K562 (cell line): Measurements from ENCODE around the gene ADIG. TPM values are rescaled to one million over a fixed set of nuclear protein-coding genes. Genes with fewer than 3 reads are reported as not detected.
A peak's percentile ranks its signal among the peaks of the same experiment; 100 is the strongest.

Experiments used
- ATAC-seq: fragments of 200-7000 bp; cut with Tn5 transposase; 3 replicates; pipeline ENCODE4 v1.9.1; 2020; ENCODE audit warnings: moderate library complexity
- BruUV-seq: library from RNA; stranded (reverse); fragments of 400-500 nt; replicated peaks from 2 replicates; lab custom pipeline; 2021; lab: Mats Ljungman, UMichigan
- CTCF ChIA-PET: fragments of 300-600 bp; formaldehyde crosslinking; extraction: SDS; loops from one replicate; lab custom pipeline; 2021; ENCODE audit warnings: low intra/inter-chr PET ratio; lab: Yijun Ruan, JAX
- POLR2A ChIA-PET: fragments of 300-600, 350-650 bp; sonication (Branson Sonifier 250); formaldehyde crosslinking; extraction: SDS; loops from one replicate; lab custom pipeline; 2021; ENCODE audit warnings: antibody characterized with exemption, inconsistent platforms; lab: Yijun Ruan, JAX
- DNase-seq, 4 experiments: peaks; one replicate each; pipeline versions ENCODE4 v3.0.0 to v3.0.0-alpha.2; 2011 to 2018; ENCODE audit warnings: low spot score in 3 of 4, mixed read lengths in 3 of 4; ENCODE audit errors: extremely low read depth in 1 of 4
- FAIRE-seq: peaks from 2 replicates; lab custom pipeline; 2011; peaks lifted over from hg19 to GRCh38; lab: Jason Lieb, UNC
- H2AFZ ChIP-seq: 2 replicates; pipeline ENCODE4 v1.6.0; 2011; ENCODE audit warnings: low read depth, low read length, control low read depth, inconsistent platforms
- H3K27ac ChIP-seq: fragments of 200-600 bp; 3 replicates; pipeline ENCODE4 v1.8.0; 2011; ENCODE audit warnings: low read depth, mild to moderate bottlenecking, control low read depth, inconsistent platforms, low read length, moderate library complexity, mixed read lengths; ENCODE audit errors: extremely low read depth
- H3K27me3 ChIP-seq, 2 experiments: fragments of 300-600 bp in 1 of 2; 2 replicates in 1 of 2; 3 replicates in 1 of 2; pipeline versions ENCODE4 v1.6.0 to v1.8.0; 2011; ENCODE audit warnings: inconsistent platforms in 2 of 2, low read length in 2 of 2, mild to moderate bottlenecking in 1 of 2, mixed read lengths in 1 of 2, moderate library complexity in 1 of 2; ENCODE audit not compliant: control insufficient read depth in 2 of 2, insufficient read depth in 2 of 2
- H3K36me3 ChIP-seq: fragments of 300-600 bp; 3 replicates; pipeline ENCODE4 v1.8.0; 2011; ENCODE audit warnings: mild to moderate bottlenecking, low read length, inconsistent platforms; ENCODE audit not compliant: control insufficient read depth, insufficient read depth
- H3K4me1 ChIP-seq, 2 experiments: fragments of 200-600 bp in 1 of 2; replicated peaks in 1 of 2; 2 replicates in 1 of 2; 3 replicates in 1 of 2; pipeline versions ENCODE4 v1.5.1 to v1.8.0; 2011; ENCODE audit warnings: inconsistent platforms in 2 of 2, low read length in 2 of 2, mild to moderate bottlenecking in 1 of 2, mixed read lengths in 1 of 2, moderate library complexity in 1 of 2; ENCODE audit not compliant: control insufficient read depth in 2 of 2, insufficient read depth in 2 of 2
- H3K4me2 ChIP-seq: 2 replicates; pipeline ENCODE4 v1.6.1; 2011; ENCODE audit warnings: low read length, control low read depth, inconsistent platforms, mixed read lengths; ENCODE audit not compliant: insufficient read depth
- H3K4me3 ChIP-seq: fragments of 200-600 bp; sonication (generic), shearing (Covaris generic); 2 replicates; pipeline ENCODE4 v1.5.1; 2016; ENCODE audit warnings: control low read depth, inconsistent platforms
- H3K79me2 ChIP-seq: fragments of 200-600 bp; 3 replicates; pipeline ENCODE4 v1.8.0; 2011; ENCODE audit warnings: low read length, inconsistent platforms; ENCODE audit not compliant: control insufficient read depth, insufficient read depth
- H3K9ac ChIP-seq, 2 experiments: 2 replicates each; pipeline versions ENCODE4 v1.6.0 to v1.6.1; 2011; ENCODE audit warnings: low read depth in 2 of 2, low read length in 2 of 2, control low read depth in 1 of 2, inconsistent platforms in 1 of 2, mild to moderate bottlenecking in 1 of 2, mixed read lengths in 1 of 2; ENCODE audit not compliant: insufficient read depth in 1 of 2
- H3K9me1 ChIP-seq: one replicate; pipeline ENCODE4 v1.6.0; 2011; ENCODE audit warnings: inconsistent platforms, mild to moderate bottlenecking, low read length, moderate library complexity; ENCODE audit not compliant: control insufficient read depth, insufficient read depth
- H3K9me3 ChIP-seq: replicated peaks from 2 replicates; pipeline ENCODE4 v1.5.1; 2011; ENCODE audit warnings: low read depth, low read length, inconsistent platforms; ENCODE audit not compliant: control insufficient read depth, insufficient read depth
- H4K20me1 ChIP-seq: replicated peaks from 2 replicates; pipeline ENCODE4 v1.6.1; 2011; ENCODE audit warnings: low read length, inconsistent platforms, mixed read lengths; ENCODE audit not compliant: control insufficient read depth, insufficient read depth
- CTBP1 ChIP-seq: fragments of 450-650 bp; IDR thresholded peaks from 2 replicates; pipeline ENCODE4 v1.6.1; 2016; ENCODE audit warnings: borderline replicate concordance
- FOXJ3 ChIP-seq: sonication (generic); formaldehyde crosslinking; IDR thresholded peaks from 2 replicates; pipeline ENCODE4 v1.4.0; 2020; ENCODE audit warnings: mild to moderate bottlenecking, missing genetic modification reagents
- NR3C1 ChIP-seq: sonication (generic); formaldehyde crosslinking; IDR thresholded peaks from 2 replicates; pipeline ENCODE4 v1.8.1; 2022; ENCODE audit warnings: missing genetic modification reagents
- PRDM10 ChIP-seq: fragments of 450-650 bp; IDR thresholded peaks from 2 replicates; pipeline ENCODE4 v1.6.1; 2018; ENCODE audit not compliant: partially characterized antibody
- RFX1 ChIP-seq: fragments of 450-650 bp; IDR thresholded peaks from 2 replicates; pipeline ENCODE4 v1.6.1; 2016; ENCODE audit warnings: mild to moderate bottlenecking, moderate library complexity
- ZNF57 ChIP-seq: fragments of 450-650 bp; formaldehyde crosslinking; IDR thresholded peaks from 2 replicates; pipeline ENCODE4 v1.4.0; 2020; ENCODE audit warnings: mild to moderate bottlenecking, moderate library complexity
- WGBS: fragments of 100-300 bp; shearing (Covaris generic); methylation state at CpG from one replicate; pipeline ENCODE4 v1.1.6; 2016; ENCODE audit warnings: low coverage, mixed read lengths; ENCODE audit not compliant: insufficient coverage; ENCODE audit errors: missing lambda C conversion rate; 5-methylcytosine and 5-hydroxymethylcytosine counted together
- in situ Hi-C: fragments of 300-500 bp; cut with MboI; formaldehyde crosslinking; loops from 4 replicates; pipeline ENCODE4 v1.15.0; 2018; ENCODE audit warnings: inconsistent platforms, mixed read lengths
- intact Hi-C: fragments of 100-400 bp; cut with micrococcal nuclease; formaldehyde crosslinking; loops from 2 replicates; pipeline ENCODE4 v1.14.2; 2022
- polyA plus RNA-seq, 8 experiments: library from polyadenylated mRNA; depleted of rRNA in 4 of 8; stranded (reverse) in 5 of 8; unstranded in 3 of 8; fragments of >200 nt; fragmentation: Nextera tagmentation in 2 of 8; fragmentation: Illumina TruSeq in 1 of 8; extraction: Ambion mirVana in 2 of 8; extraction: Trizol in 1 of 8; gene quantifications; 2 replicates each; pipeline versions ENCODE4 v1.2.1 to v1.2.3, GENCODE V29; 2011 to 2014; ENCODE audit warnings: inconsistent platforms in 1 of 8, missing spikeins in 1 of 8
- total RNA-seq, 7 experiments: library from RNA; depleted of rRNA in 6 of 7; stranded (reverse); fragments of >200 nt in 6 of 7; fragmentation: Illumina TruSeq in 2 of 7; extraction: Trizol in 2 of 7; gene quantifications; 2 replicates each; pipeline versions ENCODE4 v1.2.1 to v1.2.3, GENCODE V29; 2011 to 2021; ENCODE audit warnings: low replicate concordance in 1 of 7
- TF ChIP-seq, protein P1 (sequence below): fragments of 250-450 bp; sonication (Bioruptor Pico); IDR thresholded peaks from 2 replicates; pipeline ENCODE4 v1.4.0; 2020

Gene ADIG
- total and polyA plus RNA-seq, 9 of the 15 experiments (the other 6 are each of a cell fraction or from before 2014, with no cell fraction given) = not detected

DNA sequence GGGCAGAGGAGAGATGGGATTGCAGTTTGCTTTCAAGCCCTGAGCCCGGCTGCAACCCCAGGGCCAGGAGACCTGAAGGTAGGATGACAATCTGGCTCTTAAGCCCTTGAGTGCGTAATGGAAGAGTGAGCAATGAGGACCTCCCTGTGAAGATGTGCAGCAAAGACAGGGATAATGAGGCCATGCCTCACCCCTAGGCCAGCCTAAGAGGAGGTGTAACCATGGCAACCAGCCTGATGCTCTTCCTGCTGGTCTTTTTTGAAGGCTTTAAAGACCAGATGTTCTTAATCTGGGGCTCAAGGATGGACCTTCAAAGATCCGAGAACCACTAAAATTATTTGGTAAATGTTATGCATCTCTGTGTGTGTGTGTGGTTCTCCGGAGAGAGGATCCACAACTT is 28.8 kb downstream of the ADIG start:
- H2AFZ ChIP-seq = no peak overlapping the region
- no peak overlapping the region for H3K4me3 ChIP-seq
- no peaks in the 10 kb centered on the region for H3K9me1 ChIP-seq
- no peaks in the 10 kb centered on the region for H4K20me1 ChIP-seq
- H3K27me3 ChIP-seq = peaks cover 21 to 51% of the 10 kb centered on the region in 2 experiments
- no TSS peak for BruUV-seq
- DNase-seq = no peak
- H3K9ac ChIP-seq = no peak overlapping the region
- in situ Hi-C loops = no loop called here
- H3K4me1 ChIP-seq = no peaks in the 10 kb centered on the region
- no peaks in the 10 kb centered on the region for H3K36me3 ChIP-seq
- TF ChIP-seq FOXJ3 (CRISPR knock-in tag) (no peak), NR3C1 (CRISPR knock-in tag) (no peak), PRDM10 (no peak), ZNF57 (CRISPR knock-in tag) (no peak), CTBP1 (peak; percentile 31; the same call in 1 of the 2 replicates), RFX1 (peak; percentile 88)
- TF ChIP-seq, protein P1, sequence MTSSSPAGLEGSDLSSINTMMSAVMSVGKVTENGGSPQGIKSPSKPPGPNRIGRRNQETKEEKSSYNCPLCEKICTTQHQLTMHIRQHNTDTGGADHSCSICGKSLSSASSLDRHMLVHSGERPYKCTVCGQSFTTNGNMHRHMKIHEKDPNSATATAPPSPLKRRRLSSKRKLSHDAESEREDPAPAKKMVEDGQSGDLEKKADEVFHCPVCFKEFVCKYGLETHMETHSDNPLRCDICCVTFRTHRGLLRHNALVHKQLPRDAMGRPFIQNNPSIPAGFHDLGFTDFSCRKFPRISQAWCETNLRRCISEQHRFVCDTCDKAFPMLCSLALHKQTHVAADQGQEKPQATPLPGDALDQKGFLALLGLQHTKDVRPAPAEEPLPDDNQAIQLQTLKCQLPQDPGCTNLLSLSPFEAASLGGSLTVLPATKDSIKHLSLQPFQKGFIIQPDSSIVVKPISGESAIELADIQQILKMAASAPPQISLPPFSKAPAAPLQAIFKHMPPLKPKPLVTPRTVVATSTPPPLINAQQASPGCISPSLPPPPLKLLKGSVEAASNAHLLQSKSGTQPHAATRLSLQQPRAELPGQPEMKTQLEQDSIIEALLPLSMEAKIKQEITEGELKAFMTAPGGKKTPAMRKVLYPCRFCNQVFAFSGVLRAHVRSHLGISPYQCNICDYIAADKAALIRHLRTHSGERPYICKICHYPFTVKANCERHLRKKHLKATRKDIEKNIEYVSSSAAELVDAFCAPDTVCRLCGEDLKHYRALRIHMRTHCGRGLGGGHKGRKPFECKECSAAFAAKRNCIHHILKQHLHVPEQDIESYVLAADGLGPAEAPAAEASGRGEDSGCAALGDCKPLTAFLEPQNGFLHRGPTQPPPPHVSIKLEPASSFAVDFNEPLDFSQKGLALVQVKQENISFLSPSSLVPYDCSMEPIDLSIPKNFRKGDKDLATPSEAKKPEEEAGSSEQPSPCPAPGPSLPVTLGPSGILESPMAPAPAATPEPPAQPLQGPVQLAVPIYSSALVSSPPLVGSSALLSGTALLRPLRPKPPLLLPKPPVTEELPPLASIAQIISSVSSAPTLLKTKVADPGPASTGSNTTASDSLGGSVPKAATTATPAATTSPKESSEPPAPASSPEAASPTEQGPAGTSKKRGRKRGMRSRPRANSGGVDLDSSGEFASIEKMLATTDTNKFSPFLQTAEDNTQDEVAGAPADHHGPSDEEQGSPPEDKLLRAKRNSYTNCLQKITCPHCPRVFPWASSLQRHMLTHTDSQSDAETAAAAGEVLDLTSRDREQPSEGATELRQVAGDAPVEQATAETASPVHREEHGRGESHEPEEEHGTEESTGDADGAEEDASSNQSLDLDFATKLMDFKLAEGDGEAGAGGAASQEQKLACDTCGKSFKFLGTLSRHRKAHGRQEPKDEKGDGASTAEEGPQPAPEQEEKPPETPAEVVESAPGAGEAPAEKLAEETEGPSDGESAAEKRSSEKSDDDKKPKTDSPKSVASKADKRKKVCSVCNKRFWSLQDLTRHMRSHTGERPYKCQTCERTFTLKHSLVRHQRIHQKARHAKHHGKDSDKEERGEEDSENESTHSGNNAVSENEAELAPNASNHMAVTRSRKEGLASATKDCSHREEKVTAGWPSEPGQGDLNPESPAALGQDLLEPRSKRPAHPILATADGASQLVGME (CRISPR knock-in tag) = no peak
- no peak overlapping the region for H3K4me2 ChIP-seq
- ChIA-PET CTCF (no interaction called here), POLR2A (interaction anchor here (0.6 to 1.0 kb wide), 4 partner anchors 19 to 162 kb away, joined by 3 to 5 read pairs (median 4); no protein-coding TSS in a partner anchor)
- no peak overlapping the region for H3K27ac ChIP-seq
- ATAC-seq = no peak
- FAIRE-seq = no peak
- no peaks in the 10 kb centered on the region for H3K79me2 ChIP-seq
- intact Hi-C loops = no loop called here
- H3K9me3 ChIP-seq = no peaks in the 10 kb centered on the region
- 4% methylated on average over 4 of the region's 4 CpGs for WGBS
